ENCODE measurements around the gene ARHGAP33.

The ARHGAP33 gene

GRCh38 chr19:35775298-35776101 is at the start of gene ARHGAP33:
Gene ARHGAP33 (plus strand): TSS chr19:35775564. CDS start chr19:35775659, 95 bp downstream.
- DNase-seq (ENCODE audit: insufficient read length, low spot score) (peak; percentile 95), FAIRE-seq (peak; percentile 83)

GRCh38 chr19:35727053-35727955 is 48.1 kb upstream of the ARHGAP33 start:
- FAIRE-seq (no peak), DNase-seq (ENCODE audit: insufficient read length, low spot score) (no peak)

GRCh38 chr19:35727956-35728706 is 47.2 kb upstream of the ARHGAP33 start:
- FAIRE-seq (no peak), DNase-seq (ENCODE audit: insufficient read length, low spot score) (no peak)

GRCh38 chr19:35729021-35729420 is 46.3 kb upstream of the ARHGAP33 start:
- FAIRE-seq (no peak), DNase-seq (ENCODE audit: insufficient read length, low spot score) (no peak)

GRCh38 chr19:35729763-35730162 is 45.6 kb upstream of the ARHGAP33 start:
- FAIRE-seq, result no peak
- no peak for DNase-seq (ENCODE audit: insufficient read length, low spot score)

GRCh38 chr19:35730326-35730725 is 45.0 kb upstream of the ARHGAP33 start:
- DNase-seq (ENCODE audit: insufficient read length, low spot score) (no peak), FAIRE-seq (no peak)

GRCh38 chr19:35731353-35731752 is 44.0 kb upstream of the ARHGAP33 start:
- DNase-seq (ENCODE audit: insufficient read length, low spot score) (no peak), FAIRE-seq (no peak)

- FAIRE-seq (no peak), DNase-seq (ENCODE audit: insufficient read length, low spot score) (no peak)
These were observed 43.5 kb upstream of the ARHGAP33 start for GRCh38 chr19:35731779-35732405.

- no peak for FAIRE-seq
- DNase-seq (ENCODE audit: insufficient read length, low spot score), result no peak
These were observed 42.7 kb upstream of the ARHGAP33 start for GRCh38 chr19:35732540-35733179.

GRCh38 chr19:35733180-35734125 is 41.9 kb upstream of the ARHGAP33 start:
- DNase-seq (ENCODE audit: insufficient read length, low spot score) (no peak), FAIRE-seq (no peak)

- DNase-seq (ENCODE audit: insufficient read length, low spot score) (no peak), FAIRE-seq (no peak)
These were observed 41.1 kb upstream of the ARHGAP33 start for GRCh38 chr19:35734273-35734672.

- DNase-seq (ENCODE audit: insufficient read length, low spot score) (no peak), FAIRE-seq (no peak)
These were observed 40.5 kb upstream of the ARHGAP33 start for GRCh38 chr19:35734889-35735288.

- DNase-seq (ENCODE audit: insufficient read length, low spot score), result no peak
- FAIRE-seq, result no peak
These were observed 38.2 kb upstream of the ARHGAP33 start for GRCh38 chr19:35736913-35737886.

- DNase-seq (ENCODE audit: insufficient read length, low spot score), result no peak
- FAIRE-seq, result no peak
These were observed 37.1 kb upstream of the ARHGAP33 start for GRCh38 chr19:35738021-35738886.

- FAIRE-seq, result no peak
These were observed 36.5 kb upstream of the ARHGAP33 start for GRCh38 chr19:35738887-35739229.

GRCh38 chr19:35739275-35740107 is 35.9 kb upstream of the ARHGAP33 start:
- FAIRE-seq, result no peak
- DNase-seq (ENCODE audit: insufficient read length, low spot score), result no peak

More at GRCh38 chr19:35738887-35739229, 36.5 kb upstream of the ARHGAP33 start:
- no peak for DNase-seq (ENCODE audit: insufficient read length, low spot score)

Measured in HTR-8/SVneo (cell line).